ENCODE data around the gene CHRNG.

Gene CHRNG

DNA sequence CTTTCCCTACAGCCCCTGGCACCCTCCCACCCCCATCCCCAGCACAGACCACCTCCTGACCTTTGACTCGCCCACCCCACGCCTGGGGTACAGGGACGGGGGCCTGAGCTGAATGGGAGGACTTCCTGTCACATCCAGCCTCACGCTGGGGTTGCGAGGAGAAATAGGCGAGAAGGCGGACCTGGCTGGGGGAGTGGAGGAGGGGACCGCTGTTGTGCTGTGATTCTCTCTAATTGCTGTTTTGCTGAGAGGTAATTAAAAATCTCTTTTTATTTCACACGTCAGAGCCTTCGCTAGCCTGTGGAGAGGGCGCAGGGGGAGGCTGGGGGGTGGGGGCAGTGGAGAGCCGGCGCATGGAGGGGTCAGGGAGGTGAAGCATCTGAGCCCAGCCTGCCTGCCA, 42.1 kb upstream of the CHRNG start:
- TF ChIP-seq EGR1 (IDR thresholded peaks at IDR 0.05) (no peak), REST (IDR thresholded peaks at IDR 0.05; ENCODE audit: low read depth) (no peak), RAD21 (IDR thresholded peaks at IDR 0.05; ENCODE audit: low read depth) (no peak), EP300 (IDR thresholded peaks at IDR 0.05; ENCODE audit: borderline replicate concordance) (no peak), CEBPB (IDR thresholded peaks at IDR 0.05) (no peak), TEAD4 (IDR thresholded peaks at IDR 0.05) (no peak), CREB1 (IDR thresholded peaks at IDR 0.05; ENCODE audit: low read depth) (no peak), TCF12 (IDR thresholded peaks at IDR 0.05; ENCODE audit: low read depth) (no peak), ZBTB7A (IDR thresholded peaks at IDR 0.05; ENCODE audit: low read depth) (no peak), FOXM1 (IDR thresholded peaks at IDR 0.05; ENCODE audit: borderline replicate concordance, low read depth) (no peak), TAF1 (IDR thresholded peaks at IDR 0.05; ENCODE audit: low read depth) (no peak), NFIC (IDR thresholded peaks at IDR 0.05) (no peak), YY1 (IDR thresholded peaks at IDR 0.05; ENCODE audit: low read depth) (no peak)
- TF ChIP-seq, protein P1, sequence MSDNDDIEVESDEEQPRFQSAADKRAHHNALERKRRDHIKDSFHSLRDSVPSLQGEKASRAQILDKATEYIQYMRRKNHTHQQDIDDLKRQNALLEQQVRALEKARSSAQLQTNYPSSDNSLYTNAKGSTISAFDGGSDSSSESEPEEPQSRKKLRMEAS (IDR thresholded peaks at IDR 0.05), result no peak
- TF ChIP-seq, protein P2, sequence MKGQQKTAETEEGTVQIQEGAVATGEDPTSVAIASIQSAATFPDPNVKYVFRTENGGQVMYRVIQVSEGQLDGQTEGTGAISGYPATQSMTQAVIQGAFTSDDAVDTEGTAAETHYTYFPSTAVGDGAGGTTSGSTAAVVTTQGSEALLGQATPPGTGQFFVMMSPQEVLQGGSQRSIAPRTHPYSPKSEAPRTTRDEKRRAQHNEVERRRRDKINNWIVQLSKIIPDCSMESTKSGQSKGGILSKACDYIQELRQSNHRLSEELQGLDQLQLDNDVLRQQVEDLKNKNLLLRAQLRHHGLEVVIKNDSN (IDR thresholded peaks at IDR 0.05), result no peak

DNA sequence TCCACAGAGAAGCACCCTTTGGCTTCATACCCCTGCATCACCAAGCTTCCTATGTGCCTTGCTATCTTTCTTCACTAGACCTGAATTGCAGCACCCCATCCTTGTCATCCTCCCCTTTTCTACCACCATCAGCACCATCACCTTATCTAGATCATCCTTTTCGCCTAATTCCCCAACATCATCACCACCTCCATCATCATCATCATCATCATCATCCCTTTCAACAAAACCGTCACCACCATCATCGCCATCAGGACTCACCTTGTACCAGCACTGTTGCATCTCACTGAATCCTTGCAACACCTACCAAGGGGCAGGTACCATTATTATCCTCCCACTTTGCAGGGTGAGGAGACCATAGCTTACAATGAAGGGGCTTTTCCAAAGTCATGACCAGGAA, 41.0 kb upstream of the CHRNG start:
- TF ChIP-seq ZBTB7A (IDR thresholded peaks at IDR 0.05; ENCODE audit: low read depth) (no peak), REST (IDR thresholded peaks at IDR 0.05; ENCODE audit: low read depth) (no peak), NFIC (IDR thresholded peaks at IDR 0.05) (no peak), FOXM1 (IDR thresholded peaks at IDR 0.05; ENCODE audit: borderline replicate concordance, low read depth) (no peak), CEBPB (IDR thresholded peaks at IDR 0.05) (no peak), EGR1 (IDR thresholded peaks at IDR 0.05) (no peak), YY1 (IDR thresholded peaks at IDR 0.05; ENCODE audit: low read depth) (no peak), TAF1 (IDR thresholded peaks at IDR 0.05; ENCODE audit: low read depth) (no peak), RAD21 (IDR thresholded peaks at IDR 0.05; ENCODE audit: low read depth) (no peak)
- TF ChIP-seq, protein P1 (IDR thresholded peaks at IDR 0.05), result no peak
- TF ChIP-seq, protein P2 (IDR thresholded peaks at IDR 0.05), result no peak

DNA sequence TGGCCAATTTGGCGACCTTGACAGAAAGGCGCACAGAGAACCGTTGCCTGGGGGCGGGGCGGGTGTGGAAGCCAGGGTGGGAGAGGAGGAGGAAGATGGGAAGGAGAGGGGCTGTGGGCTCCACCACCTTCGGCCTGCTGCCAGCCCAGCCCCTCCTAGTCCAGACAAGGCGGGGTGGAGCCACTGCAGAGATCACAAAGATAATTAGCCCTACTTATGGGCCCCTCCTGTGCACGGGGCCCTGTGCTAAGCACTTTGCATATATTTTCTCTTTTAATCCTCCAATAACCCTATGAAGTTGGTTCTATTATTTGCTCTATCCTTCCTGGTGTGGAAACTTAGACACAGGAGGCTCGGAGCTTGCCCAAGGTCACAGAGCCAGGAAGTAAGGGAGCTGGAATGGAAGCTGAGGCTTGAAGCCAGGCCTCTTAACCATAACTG, 38.1 kb upstream of the CHRNG start:
- TF ChIP-seq YY1 (IDR thresholded peaks at IDR 0.05; ENCODE audit: low read depth) (no peak), TAF1 (IDR thresholded peaks at IDR 0.05; ENCODE audit: low read depth) (no peak), TEAD4 (IDR thresholded peaks at IDR 0.05) (no peak), RAD21 (IDR thresholded peaks at IDR 0.05; ENCODE audit: low read depth) (no peak), EGR1 (IDR thresholded peaks at IDR 0.05) (no peak), CREB1 (IDR thresholded peaks at IDR 0.05; ENCODE audit: low read depth) (no peak), EP300 (IDR thresholded peaks at IDR 0.05; ENCODE audit: borderline replicate concordance) (no peak), FOXM1 (IDR thresholded peaks at IDR 0.05; ENCODE audit: borderline replicate concordance, low read depth) (no peak), NFIC (IDR thresholded peaks at IDR 0.05) (no peak)
- TF ChIP-seq, protein P1 (IDR thresholded peaks at IDR 0.05), result no peak
- TF ChIP-seq, protein P2 (IDR thresholded peaks at IDR 0.05), result no peak

GRCh38 chr2:232501794-232502390, 37.6 kb upstream of the CHRNG start:
- TF ChIP-seq CEBPB (IDR thresholded peaks at IDR 0.05) (no peak), NFIC (IDR thresholded peaks at IDR 0.05) (no peak), REST (IDR thresholded peaks at IDR 0.05; ENCODE audit: low read depth) (no peak), EGR1 (IDR thresholded peaks at IDR 0.05) (no peak), CREB1 (IDR thresholded peaks at IDR 0.05; ENCODE audit: low read depth) (no peak), TCF12 (IDR thresholded peaks at IDR 0.05; ENCODE audit: low read depth) (no peak), TAF1 (IDR thresholded peaks at IDR 0.05; ENCODE audit: low read depth) (no peak), TEAD4 (IDR thresholded peaks at IDR 0.05) (no peak), FOXM1 (IDR thresholded peaks at IDR 0.05; ENCODE audit: borderline replicate concordance, low read depth) (no peak), YY1 (IDR thresholded peaks at IDR 0.05; ENCODE audit: low read depth) (no peak), ZBTB7A (IDR thresholded peaks at IDR 0.05; ENCODE audit: low read depth) (no peak), EP300 (IDR thresholded peaks at IDR 0.05; ENCODE audit: borderline replicate concordance) (no peak), RAD21 (IDR thresholded peaks at IDR 0.05; ENCODE audit: low read depth) (no peak)
- TF ChIP-seq, protein P2 (IDR thresholded peaks at IDR 0.05), result no peak
- TF ChIP-seq, protein P1 (IDR thresholded peaks at IDR 0.05), result no peak
